NCI-H1930 (cell line): ENCODE results near the gene KLHL12.
A peak's percentile ranks its signal among the peaks of the same experiment; 100 is the strongest.

Experiments used
- DNase-seq, 2 experiments: peaks; one replicate each; lab custom pipeline; 2025; lab: John Stamatoyannopoulos, UW

The KLHL12 gene

GRCh38 chr1:202888221-202888530, 38.9 kb downstream of the KLHL12 start:
- DNase-seq, result no peak

GRCh38 chr1:202880961-202881460, 46.0 kb downstream of the KLHL12 start:
- no peak for DNase-seq

DNA sequence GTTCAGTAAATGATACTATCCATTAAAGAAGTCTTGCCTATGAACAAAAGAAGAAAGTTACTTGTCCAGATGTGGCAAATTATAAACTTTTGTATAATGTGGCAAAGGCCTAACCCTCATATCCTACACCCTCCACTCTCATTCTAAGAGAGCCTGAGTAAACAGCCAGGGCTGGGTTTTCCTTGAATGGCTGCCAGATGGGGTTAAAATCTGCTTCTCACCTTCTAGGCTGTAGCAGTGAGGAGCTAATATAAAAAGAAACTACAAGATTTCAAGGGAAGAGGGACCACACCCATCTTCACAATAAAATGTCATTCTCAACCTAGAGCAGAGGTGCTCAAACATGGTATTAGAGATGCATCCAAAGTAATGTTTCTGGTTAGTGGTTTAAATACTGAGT, 47.0 kb downstream of the KLHL12 start:
- DNase-seq, result no peak

DNA sequence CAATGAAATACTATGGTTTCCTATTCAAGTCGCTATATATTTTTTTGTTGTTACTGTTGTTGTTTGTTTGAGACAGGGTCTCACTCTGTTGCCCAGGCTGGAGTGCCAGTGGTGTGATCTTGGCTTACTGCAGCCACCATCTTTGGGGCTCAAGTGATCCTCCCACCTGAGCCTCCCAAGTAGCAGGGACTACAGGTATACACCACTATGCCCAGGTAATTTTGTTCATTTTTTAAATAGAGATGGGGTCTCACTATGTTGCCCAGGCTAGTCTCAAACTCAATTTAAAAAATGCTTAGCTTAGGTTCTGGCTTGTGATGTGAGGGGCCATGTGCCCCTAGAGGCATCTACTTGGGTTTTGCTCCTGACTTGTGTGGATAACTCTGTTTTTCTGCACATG, 47.9 kb downstream of the KLHL12 start:
- DNase-seq, result no peak

DNA sequence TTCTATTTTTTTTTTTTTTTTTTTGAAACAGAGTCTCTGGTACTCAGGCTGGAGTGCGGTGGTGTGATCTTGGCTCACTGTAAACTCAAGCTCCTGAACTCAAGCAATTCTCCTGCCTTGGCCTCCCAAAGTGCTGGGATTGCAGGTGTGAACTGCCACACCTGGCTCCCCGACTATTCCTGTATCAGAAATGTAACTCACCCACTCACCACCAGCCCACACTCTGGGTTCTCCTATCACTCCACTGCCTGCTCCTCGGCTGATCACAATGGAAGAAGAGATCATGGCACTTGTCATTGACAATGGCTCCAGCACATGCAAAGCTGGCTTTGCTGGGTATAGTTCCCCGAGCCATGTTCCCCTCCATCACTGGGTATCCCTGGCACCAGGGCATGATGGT, 54.0 kb downstream of the KLHL12 start:
- DNase-seq, result no peak

- DNase-seq, result no peak
Observed at GRCh38 chr1:202871367-202871766, 55.7 kb downstream of the KLHL12 start.

DNA sequence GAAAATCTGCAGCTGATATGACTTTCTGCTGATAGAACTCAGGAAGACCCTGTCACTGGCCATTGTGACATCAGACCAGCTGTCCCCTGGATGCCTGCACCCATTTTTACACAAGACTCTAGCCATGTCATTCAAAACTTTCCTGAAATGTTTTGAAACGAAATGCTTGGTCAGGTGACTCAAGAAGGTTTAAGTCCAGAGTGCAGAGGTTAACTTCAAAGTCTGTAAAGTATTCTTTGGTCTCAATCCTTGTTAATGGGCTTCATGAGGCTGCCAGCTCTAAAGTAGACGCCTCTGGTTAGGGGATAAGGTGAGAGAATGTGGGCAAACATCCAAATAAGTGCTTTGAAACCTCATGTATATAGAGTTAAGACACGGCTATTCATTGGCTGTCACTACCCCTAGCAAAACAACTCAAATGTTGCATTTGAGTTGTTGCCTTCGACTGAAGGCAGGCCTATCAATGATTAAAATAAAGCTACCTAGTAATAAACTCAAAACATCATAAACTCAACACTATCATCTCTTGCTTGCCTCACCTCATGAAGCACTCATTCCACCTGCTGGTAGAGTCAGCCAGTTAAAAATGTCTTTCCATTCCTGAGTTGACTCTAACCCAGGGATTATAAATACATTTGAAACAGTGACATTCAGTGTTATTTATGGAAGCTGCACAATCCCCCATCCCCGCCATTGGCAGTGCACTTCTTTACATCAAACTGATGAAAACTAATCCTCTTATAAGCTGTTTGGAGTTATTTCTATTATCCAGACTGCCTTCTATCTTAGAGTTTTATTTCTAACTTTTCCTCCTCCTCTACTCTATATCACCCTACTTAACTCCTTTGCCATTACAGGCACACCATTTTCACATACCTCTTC, 64.1 kb downstream of the KLHL12 start:
- DNase-seq, result no peak

GRCh38 chr1:202861420-202862132, 65.5 kb downstream of the KLHL12 start:
- peak; percentile 79 to 81 for DNase-seq

GRCh38 chr1:202860744-202861419, 66.2 kb downstream of the KLHL12 start:
- DNase-seq, result peak in 1 of 2 experiments; percentile 20

DNA sequence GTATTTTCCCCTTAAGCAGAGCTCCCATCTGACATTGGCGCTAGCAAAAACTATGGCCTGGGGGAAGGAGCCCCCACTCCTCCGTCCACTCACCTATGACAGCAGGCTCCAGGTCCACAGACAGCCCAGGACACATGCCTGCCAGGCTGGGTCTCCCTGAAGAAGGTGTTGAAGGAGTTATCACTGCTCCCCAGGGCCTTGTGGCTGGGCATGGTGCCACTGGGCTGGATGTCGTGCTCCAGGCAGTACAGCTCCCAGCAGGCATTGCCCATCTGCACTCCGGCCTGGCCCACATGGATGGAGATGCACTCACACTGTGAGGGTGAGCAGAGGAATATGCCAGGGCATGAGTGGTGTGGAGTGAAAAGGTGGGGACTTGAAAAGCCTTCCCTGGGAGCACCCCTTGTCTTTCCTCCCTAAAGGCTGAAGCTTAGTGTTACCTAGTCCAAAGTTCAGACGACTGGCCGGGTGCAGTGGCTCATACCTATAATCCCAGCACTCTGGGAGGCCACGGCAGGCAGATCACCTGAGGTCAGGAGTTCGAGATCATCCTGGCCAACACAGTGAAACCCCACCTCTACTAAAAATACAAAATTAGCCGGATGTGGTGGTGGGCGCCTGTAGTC, 68.1 kb downstream of the KLHL12 start:
- DNase-seq, result no peak

DNA sequence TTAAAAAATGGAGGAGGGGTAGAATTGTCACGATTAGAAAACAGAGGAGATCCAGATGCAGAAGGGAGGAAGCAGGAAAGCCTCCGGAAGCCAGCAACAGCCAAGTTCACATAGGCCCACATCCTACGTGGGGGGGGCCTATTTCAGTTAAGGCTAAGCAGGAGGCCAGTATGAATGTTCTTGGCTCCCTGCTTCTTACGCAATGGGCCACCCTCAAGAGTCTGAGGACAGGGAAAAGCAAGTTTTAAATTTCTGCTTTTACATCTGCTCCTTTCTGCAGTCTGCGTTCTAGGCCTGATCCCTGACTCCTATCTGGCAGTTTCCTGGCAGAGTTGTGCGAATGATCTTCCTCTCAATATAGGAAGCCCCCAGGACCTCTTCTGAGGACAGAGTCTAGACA, 68.7 kb downstream of the KLHL12 start:
- no peak for DNase-seq

- no peak for DNase-seq
Observed at GRCh38 chr1:202857136-202857610, 69.9 kb downstream of the KLHL12 start.

DNA sequence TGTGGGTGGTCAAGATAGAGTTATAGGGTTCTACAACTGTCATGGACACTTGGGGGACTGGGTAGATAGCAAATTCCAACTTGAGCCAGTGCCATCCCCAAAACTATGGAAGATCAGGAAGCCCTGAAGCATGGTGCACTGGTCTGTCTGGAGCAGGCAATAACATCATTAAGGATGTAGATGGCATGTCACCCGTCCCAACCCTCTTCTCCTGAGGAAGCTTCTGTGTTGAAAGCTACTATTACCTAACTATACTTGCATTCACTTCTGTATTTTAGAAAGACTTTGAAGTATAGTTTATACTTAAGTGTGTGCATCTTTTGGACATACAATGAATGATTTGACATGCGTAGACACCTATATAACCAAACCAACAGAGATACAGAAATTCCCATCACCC, 71.0 kb downstream of the KLHL12 start:
- DNase-seq, result no peak

DNA sequence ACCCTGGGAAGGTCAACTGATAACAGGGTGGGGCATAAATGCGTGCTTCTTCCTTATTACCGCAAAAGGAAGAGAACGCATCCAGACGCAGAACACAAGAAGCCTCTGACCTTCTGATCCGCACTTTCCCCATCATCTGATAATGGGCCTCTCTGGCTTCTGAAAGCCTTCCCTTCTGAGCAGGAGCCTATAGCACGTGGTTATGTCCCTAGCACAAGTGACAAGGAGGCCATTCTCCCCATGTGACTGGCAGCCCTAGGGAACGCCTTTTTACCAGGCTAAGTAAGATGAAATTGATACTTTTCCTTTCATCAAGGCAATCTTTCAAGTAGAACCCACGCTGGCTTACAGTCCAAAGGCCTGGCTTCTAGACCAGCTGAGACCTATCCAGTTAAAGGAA, 72.2 kb downstream of the KLHL12 start:
- DNase-seq, result no peak

DNA sequence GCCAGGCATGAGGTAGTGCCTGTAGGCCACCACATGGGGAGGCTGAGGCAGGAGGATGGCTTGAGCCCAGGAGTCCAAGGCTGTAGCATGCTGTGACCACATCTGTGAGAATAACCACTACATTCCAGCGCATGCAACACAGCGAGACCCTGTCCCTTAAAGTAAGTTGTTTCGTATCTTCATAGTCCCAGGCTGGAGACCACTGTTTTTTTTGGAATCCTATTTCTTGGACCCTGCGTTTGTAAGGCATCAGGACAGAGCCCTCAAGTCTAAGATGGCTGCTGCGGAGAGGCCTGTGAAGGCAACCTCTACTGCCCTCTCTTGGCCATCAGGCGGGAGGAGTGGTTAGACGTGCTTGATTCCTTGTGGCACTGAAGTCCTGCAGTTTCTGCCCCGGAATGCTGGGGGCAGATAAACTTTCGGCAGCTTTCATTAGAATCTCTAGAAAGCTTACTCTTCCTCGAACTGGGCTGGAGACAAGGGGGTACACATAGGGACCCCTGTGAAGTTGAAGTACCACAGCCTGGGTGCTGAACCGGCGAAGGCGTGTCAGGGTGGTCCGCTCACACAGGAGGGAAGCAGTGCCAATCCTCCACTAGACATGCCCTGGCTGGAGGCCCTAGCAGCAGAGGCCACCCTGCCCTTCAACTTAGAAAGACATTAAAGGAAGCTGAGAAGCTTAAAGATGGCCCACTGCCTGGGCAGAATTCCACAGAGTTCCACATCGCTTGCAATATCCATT, 74.7 kb downstream of the KLHL12 start:
- DNase-seq, result peak; percentile 15 to 17

- DNase-seq, result no peak
Observed at GRCh38 chr1:202850593-202851362, 76.3 kb downstream of the KLHL12 start.

GRCh38 chr1:202848191-202848542, 78.9 kb downstream of the KLHL12 start:
- no peak for DNase-seq

DNA sequence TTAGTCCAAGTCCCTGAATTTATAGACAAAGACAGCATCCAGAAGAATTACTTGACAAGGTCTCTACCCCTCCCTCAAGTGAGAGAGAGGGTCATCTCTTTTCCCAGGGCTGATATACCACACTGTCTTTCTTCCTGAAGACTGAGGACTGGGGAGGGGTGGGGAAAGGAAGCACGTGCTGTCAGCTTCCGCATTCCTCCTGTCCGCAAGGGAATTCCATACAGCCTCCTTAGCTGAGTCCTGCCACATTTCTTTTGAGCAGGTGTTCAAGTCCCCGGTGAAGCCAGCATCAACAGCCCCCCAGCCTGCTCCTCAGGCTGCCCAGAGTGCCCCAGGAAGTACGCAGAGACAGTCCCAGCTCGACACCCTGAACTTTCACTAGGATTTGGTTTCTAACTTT, 82.1 kb downstream of the KLHL12 start:
- DNase-seq, result no peak

GRCh38 chr1:202844259-202844658, 82.8 kb downstream of the KLHL12 start:
- DNase-seq, result no peak

GRCh38 chr1:202843081-202843480, 84.0 kb downstream of the KLHL12 start:
- no peak for DNase-seq
